Ovary (tissue), 3 donors: ENCODE data around the gene TCFL5.

Experiments used
- CTCF ChIP-seq, 3 donors: fragments of 450-650 bp in 2 of 3; fragments of 200-600 bp in 1 of 3; IDR thresholded peaks; one replicate each; pipeline versions ENCODE4 v1.5.1 to v1.8.0; 2016 to 2022; ENCODE audit warnings: antibody characterized with exemption in 3 of 3, mild to moderate bottlenecking in 1 of 3
- POLR2A ChIP-seq: fragments of 450-650 bp; IDR thresholded peaks from one replicate; pipeline ENCODE4 v1.6.1; 2017; ENCODE audit warnings: antibody characterized with exemption, mild to moderate bottlenecking, moderate library complexity
- donor health status: DM: no; HTN: no; CAD: no.

- TF ChIP-seq CTCF (IDR thresholded peaks at IDR 0.05), result peak in 2 of 3 donors; percentile 41 to 64
- no peak for TF ChIP-seq POLR2A
Observed at GRCh38 chr20:62875419-62876361, 14.1 kb upstream of the TCFL5 start.
